Choroid plexus epithelial cell (primary cell): ENCODE results near the gene NIT1.

Experiments used
- DNase-seq: peaks from one replicate; pipeline ENCODE4 v3.0.0-alpha.2; 2010; ENCODE audit warnings: low read depth
- H3K4me3 ChIP-seq: 2 replicates; pipeline ENCODE4 v1.5.1; 2011; ENCODE audit warnings: low read depth, mild to moderate bottlenecking, control low read depth, low read length, moderate library complexity
- CTCF ChIP-seq: conservative IDR thresholded peaks from 2 replicates; pipeline ENCODE4 v1.5.1; 2011; ENCODE audit warnings: low read depth, mild to moderate bottlenecking, control low read depth, inconsistent platforms, low read length, moderate library complexity

The NIT1 gene

GRCh38 chr1:161098210-161099068 lies 19.5 kb upstream of the NIT1 start, which contains the start of gene KLHDC9:
Gene KLHDC9 (plus strand): TSS chr1:161098361. CDS start chr1:161098536, 175 bp downstream.
- TF ChIP-seq CTCF, result peak; percentile 21
- peak within 1 kb of the TSS; percentile 69 for H3K4me3 ChIP-seq
- peak; percentile 81 for DNase-seq

GRCh38 chr1:161099090-161099802 lies 18.7 kb upstream of the NIT1 start:
- H3K4me3 ChIP-seq, result no peak overlapping the region
- no peak for TF ChIP-seq CTCF
- no peak for DNase-seq

DNA sequence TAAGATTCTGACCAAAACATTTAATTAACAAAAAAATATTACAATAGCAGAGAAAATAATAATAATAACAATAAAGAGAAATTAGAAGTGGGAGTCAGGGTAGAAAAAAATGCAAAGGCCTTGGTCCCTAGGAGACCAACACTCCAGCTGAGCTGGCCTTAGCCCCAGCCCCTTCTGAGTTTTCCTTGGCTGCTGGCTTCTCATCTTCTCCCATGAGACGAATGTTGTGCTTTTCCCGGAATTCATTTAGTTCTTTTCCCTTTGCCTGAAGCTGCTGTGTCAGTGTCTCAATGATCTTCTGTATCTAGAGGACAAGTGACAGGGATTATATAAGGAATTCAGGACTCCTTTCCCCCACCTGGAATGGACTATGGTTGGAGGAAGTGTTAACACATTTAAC lies 17.3 kb upstream of the NIT1 start:
- H3K4me3 ChIP-seq, result no peak overlapping the region
- no peak for TF ChIP-seq CTCF

DNA sequence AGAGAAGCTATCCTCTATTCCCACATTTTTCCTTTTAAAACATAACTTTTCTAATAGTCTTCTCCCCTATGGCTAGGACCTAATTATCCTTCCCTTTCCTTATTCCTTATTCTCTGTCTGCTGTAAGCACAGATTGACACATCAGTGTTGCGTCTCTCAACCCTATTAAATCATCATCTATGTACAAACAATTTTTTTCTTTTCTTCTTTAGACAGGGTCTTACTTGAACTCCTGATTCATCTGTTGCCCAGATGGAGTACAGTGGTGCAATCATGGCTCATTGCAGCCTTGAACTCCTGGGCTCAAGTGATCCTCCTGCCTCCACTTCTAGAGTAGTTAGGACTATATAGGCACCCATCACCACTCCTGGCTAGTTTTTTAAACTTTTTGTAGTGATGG lies 11.5 kb upstream of the NIT1 start:
- TF ChIP-seq CTCF, result no peak
- H3K4me3 ChIP-seq, result no peak overlapping the region
- DNase-seq, result no peak

More for the DNA sequence above, 17.3 kb upstream of the NIT1 start:
- no peak for DNase-seq

GRCh38 chr1:161111117-161111516 lies 6.8 kb upstream of the NIT1 start:
- no peak for DNase-seq
- H3K4me3 ChIP-seq, result no peak overlapping the region
- TF ChIP-seq CTCF, result no peak

DNA sequence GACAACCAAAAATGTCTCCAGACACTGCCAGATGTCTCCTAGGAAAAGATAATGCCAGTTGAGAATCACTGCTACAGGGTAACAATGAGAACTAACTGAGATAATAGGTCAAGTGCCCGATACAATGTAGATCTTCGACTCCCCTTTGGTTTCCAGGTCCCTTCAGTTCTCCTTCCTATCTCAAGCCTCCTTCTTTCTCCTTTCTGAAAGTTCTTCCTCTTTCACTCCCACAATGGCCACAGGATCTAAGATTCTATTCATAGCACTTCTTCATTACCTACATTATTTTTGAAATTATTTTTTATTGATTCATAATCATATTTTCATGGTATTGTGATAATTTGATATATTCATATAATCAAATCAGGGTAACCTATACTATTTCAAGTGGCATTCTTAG lies 6.4 kb upstream of the NIT1 start:
- H3K4me3 ChIP-seq, result no peak overlapping the region
- TF ChIP-seq CTCF, result no peak
- no peak for DNase-seq
